ENCODE measurements around the gene SPATA31C1. TPM values are rescaled to one million over a fixed set of nuclear protein-coding genes. Genes with fewer than 3 reads are reported as not detected.

The SPATA31C1 gene
- total RNA-seq, 1 experiment from 2014 or later: not detected

DNA sequence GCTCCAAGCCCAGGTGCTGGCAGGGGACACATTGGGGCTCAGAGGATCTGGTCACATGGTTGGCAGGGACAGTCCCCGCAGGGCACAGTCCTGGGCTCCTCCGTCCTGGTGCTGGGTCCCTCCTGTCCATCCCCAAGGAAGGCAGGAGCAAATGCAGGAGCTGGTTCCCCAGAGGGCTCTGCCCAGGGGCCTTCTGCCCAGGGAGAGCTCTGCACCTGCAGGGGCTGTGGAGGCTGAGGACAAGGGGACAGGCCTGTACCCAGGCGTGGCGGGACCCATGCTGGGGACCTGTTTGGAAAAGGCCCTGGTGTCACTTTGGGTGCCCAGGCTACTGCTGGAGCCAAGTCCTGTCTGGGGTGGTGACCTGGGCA lies 27.9 kb upstream of the SPATA31C1 start:
- no peak overlapping the region for H3K4me3 ChIP-seq (replicated peaks in 1 of 2; ENCODE audit: low read depth in 1 of 2, low read length in 2 of 2)

DNA sequence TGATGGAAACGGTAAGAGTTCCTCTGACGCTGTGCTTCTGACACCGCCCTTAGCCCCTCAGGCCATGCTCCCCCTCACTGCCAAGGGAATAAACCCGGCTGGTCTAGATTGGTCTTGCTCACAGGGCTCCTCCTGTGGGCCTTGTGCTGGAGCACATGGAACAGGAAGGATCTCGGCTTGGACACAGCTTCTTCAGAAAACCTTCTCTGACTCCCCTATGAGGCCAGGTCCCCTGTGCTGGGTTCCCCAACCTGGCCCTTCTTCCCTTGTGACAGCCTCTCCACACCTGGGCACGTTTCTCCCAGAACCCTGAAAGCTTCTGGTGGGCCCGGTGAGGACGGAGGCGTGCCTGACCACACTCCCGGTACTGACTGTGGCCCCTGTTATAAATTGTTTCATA lies 26.9 kb upstream of the SPATA31C1 start:
- ChIA-PET POLR2A (no interaction called here), RAD21 (ENCODE audit: low non-redundant PET in 1 of 2, low total read pairs in 2 of 2, uncharacterized antibody in 2 of 2, unreplicated experiment in 2 of 2) (no interaction called here), CTCF (no interaction called here)
- Histone ChIP-seq H3K9me2 (ENCODE audit: insufficient read depth) (no peaks in the 10 kb centered on the region), H3K4me1 (ENCODE audit: control insufficient read depth in 1 of 2, insufficient read depth in 2 of 2, low read length in 2 of 2) (no peaks in the 10 kb centered on the region), H3K27me3 (ENCODE audit: insufficient read depth, low read length) (no peaks in the 10 kb centered on the region), H3K9ac (ENCODE audit: low read length) (no peak overlapping the region), H3K4me2 (ENCODE audit: low read length) (no peak overlapping the region), H3K36me3 (ENCODE audit: control insufficient read depth in 1 of 2, insufficient read depth in 2 of 2, low read length in 2 of 2) (no peaks in the 10 kb centered on the region), H2AFZ (ENCODE audit: low read depth, low read length, poor library complexity, severe bottlenecking) (no peak overlapping the region), H3K27ac (ENCODE audit: low read depth, low read length) (no peak overlapping the region), H3K4me3 (replicated peaks in 1 of 2; ENCODE audit: low read depth in 1 of 2, low read length in 2 of 2) (no peak overlapping the region), H3K79me2 (ENCODE audit: insufficient read depth, low read length) (no peaks in the 10 kb centered on the region), H3K9me3 (ENCODE audit: control insufficient read depth in 1 of 2, insufficient read depth in 1 of 2, low read depth in 1 of 2, low read length in 2 of 2) (no peaks in the 10 kb centered on the region), H4K20me1 (ENCODE audit: insufficient read depth) (no peaks in the 10 kb centered on the region)
- intact Hi-C loops (cut with micrococcal nuclease): no loop called here
- DNase-seq (ENCODE audit: low read depth, low spot score): no peak
- ATAC-seq: no peak
- TF ChIP-seq ZNF274 (IDR thresholded peaks at IDR 0.05; ENCODE audit: low read depth, low read length): no peak
- TF ChIP-seq FOSL1 (IDR thresholded peaks at IDR 0.05; ENCODE audit: low read depth): no peak
- no TSS peak for BruUV-seq (replicated peaks)

More for the DNA sequence above, 27.9 kb upstream of the SPATA31C1 start:
- H3K9ac ChIP-seq (ENCODE audit: low read length): no peak overlapping the region
- no TSS peak for BruUV-seq (replicated peaks)
- no peaks in the 10 kb centered on the region for H3K79me2 ChIP-seq (ENCODE audit: insufficient read depth, low read length)
- DNase-seq (ENCODE audit: low read depth, low spot score) (no peak), ATAC-seq (no peak)
- no peak overlapping the region for H3K4me2 ChIP-seq (ENCODE audit: low read length)
- no peaks in the 10 kb centered on the region for H3K27me3 ChIP-seq (ENCODE audit: insufficient read depth, low read length)
- no peak overlapping the region for H2AFZ ChIP-seq (ENCODE audit: low read depth, low read length, poor library complexity, severe bottlenecking)
- TF ChIP-seq SP1 (IDR thresholded peaks at IDR 0.05; ENCODE audit: low read depth): no peak
- no peak for TF ChIP-seq SIN3A (IDR thresholded peaks at IDR 0.05; ENCODE audit: low read depth)
- TF ChIP-seq RAD21 (IDR thresholded peaks at IDR 0.05; ENCODE audit: low read depth): no peak
- intact Hi-C loops (cut with micrococcal nuclease): no loop called here
- H4K20me1 ChIP-seq (ENCODE audit: insufficient read depth): no peaks in the 10 kb centered on the region
- POLR2A ChIA-PET: no interaction called here
- H3K9me3 ChIP-seq (ENCODE audit: control insufficient read depth in 1 of 2, insufficient read depth in 1 of 2, low read depth in 1 of 2, low read length in 2 of 2): no peaks in the 10 kb centered on the region
- no peak overlapping the region for H3K27ac ChIP-seq (ENCODE audit: low read depth, low read length)
- H3K36me3 ChIP-seq (ENCODE audit: control insufficient read depth in 1 of 2, insufficient read depth in 2 of 2, low read length in 2 of 2): no peaks in the 10 kb centered on the region
- H3K4me1 ChIP-seq (ENCODE audit: control insufficient read depth in 1 of 2, insufficient read depth in 2 of 2, low read length in 2 of 2): no peaks in the 10 kb centered on the region
- CTCF ChIA-PET: no interaction called here
- no peaks in the 10 kb centered on the region for H3K9me2 ChIP-seq (ENCODE audit: insufficient read depth)
- RAD21 ChIA-PET (ENCODE audit: low non-redundant PET in 1 of 2, low total read pairs in 2 of 2, uncharacterized antibody in 2 of 2, unreplicated experiment in 2 of 2): no interaction called here

- BruUV-seq (replicated peaks): no TSS peak
- no peak for TF ChIP-seq ZBTB33 (IDR thresholded peaks at IDR 0.05; ENCODE audit: extremely low read depth, insufficient replicate concordance, low read length)
- no peak for TF ChIP-seq ZFX (IDR thresholded peaks at IDR 0.05)
- no peak for TF ChIP-seq SP1 (IDR thresholded peaks at IDR 0.05; ENCODE audit: low read depth)
- no peak for TF ChIP-seq RAD21 (IDR thresholded peaks at IDR 0.05; ENCODE audit: low read depth)
- TF ChIP-seq POLR2A (IDR thresholded peaks at IDR 0.05; ENCODE audit: borderline replicate concordance, extremely low read depth, insufficient read depth, insufficient read length): no peak
- TF ChIP-seq JUND (IDR thresholded peaks at IDR 0.05): no peak
- TF ChIP-seq ATF3 (IDR thresholded peaks at IDR 0.05): no peak
- TF ChIP-seq ELF1 (IDR thresholded peaks at IDR 0.05; ENCODE audit: borderline replicate concordance, low read depth): no peak
- TF ChIP-seq TCF7L2 (IDR thresholded peaks at IDR 0.05; ENCODE audit: borderline replicate concordance, extremely low read depth, insufficient read depth, insufficient read length): no peak
- no peak for TF ChIP-seq FOSL1 (IDR thresholded peaks at IDR 0.05; ENCODE audit: low read depth)
- TF ChIP-seq ZNF274 (IDR thresholded peaks at IDR 0.05; ENCODE audit: low read depth, low read length): no peak
- TF ChIP-seq CEBPB (IDR thresholded peaks at IDR 0.05; ENCODE audit: low read depth): no peak
Measured at GRCh38 chr9:87891754-87892153, 26.0 kb upstream of the SPATA31C1 start.

More at GRCh38 chr9:87891754-87892153, 26.0 kb upstream of the SPATA31C1 start:
- Histone ChIP-seq H3K9ac (ENCODE audit: low read length) (no peak overlapping the region), H3K9me3 (ENCODE audit: control insufficient read depth in 1 of 2, insufficient read depth in 1 of 2, low read depth in 1 of 2, low read length in 2 of 2) (no peaks in the 10 kb centered on the region), H2AFZ (ENCODE audit: low read depth, low read length, poor library complexity, severe bottlenecking) (no peak overlapping the region), H4K20me1 (ENCODE audit: insufficient read depth) (no peaks in the 10 kb centered on the region), H3K27me3 (ENCODE audit: insufficient read depth, low read length) (no peaks in the 10 kb centered on the region), H3K36me3 (ENCODE audit: control insufficient read depth in 1 of 2, insufficient read depth in 2 of 2, low read length in 2 of 2) (no peaks in the 10 kb centered on the region), H3K79me2 (ENCODE audit: insufficient read depth, low read length) (no peaks in the 10 kb centered on the region), H3K4me3 (replicated peaks in 1 of 2; ENCODE audit: low read depth in 1 of 2, low read length in 2 of 2) (no peak overlapping the region), H3K9me2 (ENCODE audit: insufficient read depth) (no peaks in the 10 kb centered on the region), H3K27ac (ENCODE audit: low read depth, low read length) (no peak overlapping the region), H3K4me2 (ENCODE audit: low read length) (no peak overlapping the region), H3K4me1 (ENCODE audit: control insufficient read depth in 1 of 2, insufficient read depth in 2 of 2, low read length in 2 of 2) (no peaks in the 10 kb centered on the region)
- no peak for DNase-seq (ENCODE audit: low read depth, low spot score)
- RAD21 ChIA-PET (ENCODE audit: low non-redundant PET in 1 of 2, low total read pairs in 2 of 2, uncharacterized antibody in 2 of 2, unreplicated experiment in 2 of 2): no interaction called here
- POLR2A ChIA-PET: no interaction called here
- intact Hi-C loops (cut with micrococcal nuclease): no loop called here
- ATAC-seq: no peak
- CTCF ChIA-PET: no interaction called here

Measured in HCT116 (cell line).